ENCODE results near the gene RPL41. TPM values are rescaled to one million over a fixed set of nuclear protein-coding genes. Genes with fewer than 3 reads are reported as not detected.

The RPL41 gene
- total RNA-seq, 2 experiments from 2014 or later: 3,748 to 4,271 TPM

- Mint-ChIP-seq H3K4me1 (peaks cover 45% of the 10 kb centered on the region), H3K4me3 (no peak overlapping the region), H3K9me3 (ENCODE audit: low read depth) (no peaks in the 10 kb centered on the region), H3K27ac (no peak overlapping the region), H3K27me3 (no peaks in the 10 kb centered on the region), H3K36me3 (peaks cover 17% of the 10 kb centered on the region)
- ATAC-seq (no peak), DNase-seq (no peak)
- CTCF ChIA-PET: interaction anchor here (1.9 to 5.5 kb wide), 3 partner anchors 15 to 385 kb away, joined by 5 to 154 read pairs (median 66); partner anchors contain the start of genes PA2G4 and SMARCC2
Measured at GRCh38 chr12:56121204-56121870, 4.9 kb downstream of the RPL41 start.

GRCh38 chr12:56122637-56123036, 6.2 kb downstream of the RPL41 start:
- CTCF ChIA-PET: interaction anchor here (0.7 to 8.8 kb wide), 4 partner anchors 18 to 341 kb away, joined by 3 to 151 read pairs (median 6); partner anchors contain the start of genes RNF41 and SMARCC2
- Mint-ChIP-seq H3K4me3 (no peak overlapping the region), H3K4me1 (peaks cover 57% of the 10 kb centered on the region), H3K36me3 (peaks cover 5% of the 10 kb centered on the region), H3K9me3 (ENCODE audit: low read depth) (no peaks in the 10 kb centered on the region), H3K27ac (no peak overlapping the region), H3K27me3 (no peaks in the 10 kb centered on the region)
- ATAC-seq (no peak), DNase-seq (no peak)

- Mint-ChIP-seq H3K27me3 (no peaks in the 10 kb centered on the region), H3K27ac (no peak overlapping the region), H3K9me3 (ENCODE audit: low read depth) (no peaks in the 10 kb centered on the region), H3K4me3 (no peak overlapping the region), H3K4me1 (peaks cover 47% of the 10 kb centered on the region), H3K36me3 (peaks cover 1% of the 10 kb centered on the region)
- CTCF ChIA-PET: interaction anchor here (0.8 to 8.8 kb wide), 9 partner anchors 9 to 340 kb away, joined by 3 to 151 read pairs (median 4); partner anchors contain the start of genes MYL6, PA2G4, RNF41 and SMARCC2
- DNase-seq (no peak), ATAC-seq (no peak)
Measured at GRCh38 chr12:56124133-56124532, 7.7 kb downstream of the RPL41 start.

GRCh38 chr12:56126732-56127239, 10.4 kb downstream of the RPL41 start:
- no peak for ATAC-seq
- Mint-ChIP-seq H3K27me3 (no peaks in the 10 kb centered on the region), H3K27ac (peak overlapping the region; percentile 93), H3K4me3 (peak overlapping the region; percentile 98), H3K36me3 (peaks cover 25% of the 10 kb centered on the region), H3K9me3 (ENCODE audit: low read depth) (no peaks in the 10 kb centered on the region), H3K4me1 (peaks cover 58% of the 10 kb centered on the region)
- DNase-seq: no peak
- CTCF ChIA-PET: interaction anchor here (0.6 to 8.8 kb wide), 15 partner anchors 9 to 397 kb away, joined by 3 to 151 read pairs (median 9); partner anchors contain the start of genes ANKRD52, MYL6, MYL6B and PA2G4

- H3K4me1 Mint-ChIP-seq: peaks cover 65% of the 10 kb centered on the region
- CTCF ChIA-PET: interaction anchor here (0.6 to 8.8 kb wide), 18 partner anchors 8 to 397 kb away, joined by 3 to 151 read pairs (median 8); partner anchors contain the start of genes MYL6, MYL6B, PA2G4 and RNF41
- H3K36me3 Mint-ChIP-seq: peaks cover 32% of the 10 kb centered on the region
- H3K27ac Mint-ChIP-seq: peak overlapping the region; percentile 93
- ATAC-seq (no peak), DNase-seq (no peak)
- no peaks in the 10 kb centered on the region for H3K27me3 Mint-ChIP-seq
- H3K4me3 Mint-ChIP-seq: peak overlapping the region; percentile 98
- no peaks in the 10 kb centered on the region for H3K9me3 Mint-ChIP-seq (ENCODE audit: low read depth)
Measured at GRCh38 chr12:56127485-56127887, 11.1 kb downstream of the RPL41 start.

GRCh38 chr12:56127888-56128669, 11.6 kb downstream of the RPL41 start, which contains the start of gene ESYT1:
Gene ESYT1 (plus strand): TSS chr12:56128267. CDS start chr12:56128320, 53 bp downstream.
- CTCF ChIA-PET: interaction anchor here (0.6 to 8.8 kb wide), 20 partner anchors 8 to 501 kb away, joined by 3 to 151 read pairs (median 6); partner anchors contain the start of genes MYL6, MYL6B, PA2G4 and RNF41
- DNase-seq (peak; percentile 100), ATAC-seq (peak; percentile 91)
- no peaks in the 10 kb centered on the region for H3K27me3 Mint-ChIP-seq
- H3K9me3 Mint-ChIP-seq (ENCODE audit: low read depth): no peaks in the 10 kb centered on the region
- H3K4me1 Mint-ChIP-seq: peaks cover 66% of the 10 kb centered on the region
- peaks cover 36% of the 10 kb centered on the region for H3K36me3 Mint-ChIP-seq
- peak within 1 kb of the TSS; percentile 98 for H3K4me3 Mint-ChIP-seq
- H3K27ac Mint-ChIP-seq: peak within 1 kb of the TSS; percentile 93

GRCh38 chr12:56128670-56129205, 12.3 kb downstream of the RPL41 start:
- ATAC-seq: no peak
- H3K9me3 Mint-ChIP-seq (ENCODE audit: low read depth): no peaks in the 10 kb centered on the region
- DNase-seq: no peak
- CTCF ChIA-PET: interaction anchor here (0.8 to 8.8 kb wide), 17 partner anchors 9 to 500 kb away, joined by 3 to 151 read pairs (median 8); partner anchors contain the start of genes MYL6, MYL6B, PA2G4 and RNF41
- peak overlapping the region; percentile 98 for H3K4me3 Mint-ChIP-seq
- peaks cover 68% of the 10 kb centered on the region for H3K4me1 Mint-ChIP-seq
- peak overlapping the region; percentile 93 for H3K27ac Mint-ChIP-seq
- H3K36me3 Mint-ChIP-seq: peaks cover 42% of the 10 kb centered on the region
- H3K27me3 Mint-ChIP-seq: no peaks in the 10 kb centered on the region

- Mint-ChIP-seq H3K4me1 (peaks cover 68% of the 10 kb centered on the region), H3K27ac (peak overlapping the region; percentile 93), H3K9me3 (ENCODE audit: low read depth) (no peaks in the 10 kb centered on the region), H3K36me3 (peaks cover 48% of the 10 kb centered on the region), H3K4me3 (peak overlapping the region; percentile 98), H3K27me3 (no peaks in the 10 kb centered on the region)
- DNase-seq (peak; percentile 93), ATAC-seq (peak; percentile 36)
- CTCF ChIA-PET: interaction anchor here (0.9 to 8.8 kb wide), 10 partner anchors 8 to 335 kb away, joined by 3 to 151 read pairs (median 16); partner anchors contain the start of genes MYL6, MYL6B, RPL41 and SMARCC2
Measured at GRCh38 chr12:56129206-56129941, 12.9 kb downstream of the RPL41 start.

GRCh38 chr12:56129942-56130495, 13.6 kb downstream of the RPL41 start:
- Mint-ChIP-seq H3K27me3 (no peaks in the 10 kb centered on the region), H3K4me1 (peaks cover 63% of the 10 kb centered on the region), H3K27ac (peak overlapping the region; percentile 93), H3K4me3 (peak overlapping the region; percentile 98), H3K36me3 (peaks cover 49% of the 10 kb centered on the region), H3K9me3 (ENCODE audit: low read depth) (no peaks in the 10 kb centered on the region)
- CTCF ChIA-PET: interaction anchor here (0.9 to 8.8 kb wide), 5 partner anchors 12 to 60 kb away, joined by 3 to 151 read pairs (median 15); partner anchors contain the start of genes MYL6B, SMARCC2 and ZC3H10
- no peak for ATAC-seq
- no peak for DNase-seq

GRCh38 chr12:56130876-56131275, 14.4 kb downstream of the RPL41 start:
- CTCF ChIA-PET: interaction anchor here (8.8 kb wide), 1 partner anchor 59 kb away, joined by 151 read pairs; the partner anchor contains the start of gene SMARCC2
- Mint-ChIP-seq H3K9me3 (ENCODE audit: low read depth) (no peaks in the 10 kb centered on the region), H3K27ac (peak overlapping the region; percentile 93), H3K4me3 (peak overlapping the region; percentile 98), H3K27me3 (no peaks in the 10 kb centered on the region), H3K4me1 (peaks cover 59% of the 10 kb centered on the region), H3K36me3 (peaks cover 52% of the 10 kb centered on the region)
- DNase-seq (no peak), ATAC-seq (no peak)

- H3K4me3 Mint-ChIP-seq: no peak overlapping the region
- H3K27me3 Mint-ChIP-seq: no peaks in the 10 kb centered on the region
- peaks cover 56% of the 10 kb centered on the region for H3K4me1 Mint-ChIP-seq
- H3K27ac Mint-ChIP-seq: no peak overlapping the region
- CTCF ChIA-PET: interaction anchor here (1.6 kb wide), 1 partner anchor 55 kb away, joined by 6 read pairs; the partner anchor contains the start of gene SMARCC2
- ATAC-seq (no peak), DNase-seq (no peak)
- H3K9me3 Mint-ChIP-seq (ENCODE audit: low read depth): no peaks in the 10 kb centered on the region
- peaks cover 84% of the 10 kb centered on the region for H3K36me3 Mint-ChIP-seq
Measured at GRCh38 chr12:56134897-56135296, 18.5 kb downstream of the RPL41 start.

Measured in activated CD8-positive, alpha-beta memory T cell treated with anti-CD3 and anti-CD28 coated beads, Interleukin-2, amount 10 ng/mL, durations not matched to agents 7 days and 5 days (primary cell).